Inflammatory macrophage treated with lipopolysaccharide for 4 hours (primary cell): ENCODE measurements around the gene SARM1.
"Not testable (repeated sequence)": the region's sequence is repeated elsewhere in the genome, so short reads cannot be mapped to it uniquely, and the experiment has no call there.

ENCODE experiments used
- DNase-seq: peaks from one replicate; pipeline ENCODE4 v3.0.0-alpha.2; 2020

SARM1 gene

DNA sequence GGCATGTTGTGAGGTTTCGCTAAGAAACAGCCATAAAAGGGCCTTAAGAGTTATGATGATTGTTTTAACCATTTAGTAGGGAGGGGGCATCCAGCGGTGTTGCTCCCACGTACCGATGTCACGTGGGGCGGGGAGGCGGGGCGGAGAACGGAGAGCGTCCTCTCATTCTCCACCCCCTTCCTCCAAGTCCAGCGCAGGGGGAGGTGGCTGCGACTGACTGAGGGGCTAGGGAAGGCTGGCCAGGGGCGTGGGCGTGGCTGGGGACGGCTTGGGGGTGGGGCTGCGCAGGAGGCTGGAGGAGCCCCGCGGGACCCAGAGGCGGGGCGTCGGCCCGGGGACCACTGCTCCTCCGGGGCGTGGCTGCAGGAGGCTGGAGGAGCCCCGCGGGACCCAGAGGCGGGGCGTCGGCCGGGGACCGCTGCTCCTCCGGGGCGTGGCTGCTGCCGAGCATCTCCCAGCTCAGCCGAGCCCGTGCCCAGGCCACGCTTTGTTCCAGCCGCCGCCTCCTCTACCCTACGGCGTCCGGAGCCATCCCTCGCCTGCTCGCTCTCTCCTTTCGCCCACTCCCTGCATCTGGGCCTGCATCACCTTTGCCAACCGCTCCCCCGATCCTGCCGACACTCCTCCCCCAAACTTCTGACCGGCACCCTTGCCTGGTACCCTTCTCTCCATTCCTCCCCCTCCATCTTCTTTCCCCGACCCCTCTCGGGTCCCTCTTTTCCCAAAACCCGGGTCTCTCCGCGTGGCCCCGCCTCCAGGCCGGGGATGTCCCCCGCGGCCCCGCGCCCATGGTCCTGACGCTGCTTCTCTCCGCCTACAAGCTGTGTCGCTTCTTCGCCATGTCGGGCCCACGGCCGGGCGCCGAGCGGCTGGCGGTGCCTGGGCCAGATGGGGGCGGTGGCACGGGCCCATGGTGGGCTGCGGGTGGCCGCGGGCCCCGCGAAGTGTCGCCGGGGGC is at the start of gene SARM1:
Gene SARM1 (plus strand): TSS at position 450 of the 958 bp plus-strand sequence. CDS start 339 bp downstream, at position 789.
- DNase-seq = no peak

DNA sequence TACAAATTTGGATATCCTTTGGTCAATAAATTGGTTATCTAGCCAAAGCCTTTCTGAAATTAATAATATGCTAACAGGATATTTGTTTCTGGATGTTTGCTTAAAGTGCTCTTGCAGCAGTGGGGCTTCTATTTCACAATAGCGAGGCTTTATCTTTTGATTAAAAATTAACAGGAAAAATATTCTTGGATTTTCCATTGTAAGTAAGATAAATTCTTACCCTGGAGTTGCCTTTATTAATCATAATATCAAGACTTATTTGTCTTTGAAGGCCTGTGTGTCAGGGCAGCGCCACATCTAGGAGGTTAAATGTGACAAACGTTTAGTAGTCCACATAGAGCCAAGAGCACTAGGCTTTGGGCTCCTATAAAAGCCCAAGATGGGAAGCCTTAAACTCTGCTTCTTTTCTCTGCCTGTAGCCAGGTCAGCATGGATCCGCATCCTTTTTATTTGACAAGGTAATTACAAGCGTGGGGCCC is 47.2 kb upstream of the SARM1 start:
- no peak for DNase-seq

DNA sequence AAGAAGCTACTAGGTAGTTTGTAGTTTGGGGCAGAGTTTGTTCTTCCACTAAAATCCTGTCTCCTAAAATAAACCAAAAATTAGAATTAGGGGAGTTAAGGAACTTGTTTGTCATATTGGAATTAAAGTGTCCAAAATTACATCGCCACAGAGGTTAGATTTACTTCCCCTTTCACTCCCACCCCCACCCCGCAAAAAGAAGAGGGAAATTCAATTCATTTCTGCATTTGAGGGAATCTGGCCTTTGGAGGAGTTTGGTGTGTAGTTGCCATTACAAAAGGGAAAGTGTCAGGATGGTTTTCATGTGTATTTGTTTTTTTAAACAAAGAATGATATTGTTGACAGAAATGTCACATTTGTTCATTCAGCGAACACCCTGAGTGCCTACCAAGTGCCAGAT is 46.7 kb upstream of the SARM1 start:
- peak; percentile 54 for DNase-seq

DNA sequence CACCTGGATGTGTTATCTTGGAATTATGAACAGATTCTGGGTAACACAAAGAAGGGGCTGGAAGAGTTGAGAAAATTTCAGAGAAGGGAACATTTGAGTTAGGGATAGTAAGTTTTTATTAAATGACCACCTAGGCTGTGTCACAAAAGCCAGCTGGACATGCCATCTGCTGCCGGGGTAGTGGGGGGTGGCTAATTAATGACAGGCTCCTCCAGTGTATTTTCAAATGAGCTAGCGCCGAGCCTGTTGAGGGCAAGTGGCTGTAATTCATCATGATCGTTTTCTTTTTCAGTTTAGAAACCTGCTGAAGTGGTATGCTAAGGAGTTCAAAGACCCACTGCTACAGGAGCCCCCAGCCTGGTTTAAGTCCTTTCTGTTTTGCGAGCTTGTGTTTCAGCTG is 46.3 kb upstream of the SARM1 start:
- DNase-seq = no peak

DNA sequence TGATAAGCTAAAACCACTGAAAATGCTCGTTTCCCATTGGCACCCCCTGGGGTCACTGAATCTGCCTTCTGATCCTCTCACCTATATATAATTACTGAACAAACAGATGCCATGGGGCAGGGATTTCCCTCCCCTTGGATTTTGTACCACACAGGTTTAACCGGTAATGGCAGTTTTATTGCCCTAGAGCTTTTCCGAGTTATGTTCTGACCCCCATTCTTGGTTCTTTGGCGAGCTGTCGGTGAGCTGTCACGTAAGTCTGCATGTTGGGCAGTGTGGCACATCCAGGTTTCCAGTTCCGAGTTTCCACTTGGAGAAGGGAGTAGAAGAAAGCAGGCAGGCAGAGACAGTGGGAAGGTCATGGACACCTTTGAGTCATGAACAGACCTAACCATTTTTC is 45.4 kb upstream of the SARM1 start:
- no peak for DNase-seq

DNA sequence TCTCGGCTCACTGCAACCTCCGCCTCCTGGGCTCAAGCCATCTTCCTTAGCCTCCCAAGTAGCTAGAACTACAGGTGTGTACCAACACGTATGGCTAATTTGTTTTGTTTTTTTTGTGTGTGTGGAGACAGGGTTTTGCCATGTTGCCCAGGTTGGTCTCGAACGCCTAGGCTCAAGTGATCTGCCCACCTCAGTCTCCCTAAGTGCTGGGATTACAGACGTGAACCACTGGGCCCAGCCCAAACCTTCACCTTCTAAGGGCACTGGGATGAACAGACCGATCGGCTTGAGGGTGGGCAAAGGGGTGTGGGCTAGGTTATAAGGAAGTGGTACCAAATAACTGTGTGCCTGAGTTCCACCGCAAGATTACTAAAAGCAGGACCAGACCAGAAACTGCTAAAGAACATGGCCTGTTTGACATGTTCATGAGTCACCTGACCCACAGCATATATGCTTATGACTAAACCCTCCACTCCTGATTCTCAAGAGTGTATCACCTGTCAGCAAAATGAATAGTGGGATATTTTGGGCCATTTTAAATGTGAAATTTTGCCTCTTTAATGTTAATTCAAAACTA is 44.4 kb upstream of the SARM1 start:
- DNase-seq = no peak

DNA sequence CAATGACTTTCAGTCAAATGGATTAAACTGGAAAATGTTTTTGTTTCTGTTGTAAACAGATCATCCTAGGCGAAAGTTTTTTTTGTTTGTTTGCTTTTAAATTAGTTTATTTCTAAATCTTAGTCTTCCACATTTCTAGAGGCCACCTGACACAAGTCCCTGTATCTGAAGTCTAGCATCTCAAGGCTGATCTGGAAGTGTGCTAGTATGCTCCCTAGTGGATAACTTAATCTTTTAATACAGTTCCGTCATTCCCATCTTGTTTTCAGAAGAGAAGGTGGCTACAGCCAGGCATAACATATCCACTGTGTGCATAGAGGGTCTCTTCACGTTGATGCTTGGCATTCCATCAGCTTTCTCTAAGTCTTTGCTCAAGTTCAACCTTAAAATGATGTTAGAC is 43.8 kb upstream of the SARM1 start:
- DNase-seq = no peak

DNA sequence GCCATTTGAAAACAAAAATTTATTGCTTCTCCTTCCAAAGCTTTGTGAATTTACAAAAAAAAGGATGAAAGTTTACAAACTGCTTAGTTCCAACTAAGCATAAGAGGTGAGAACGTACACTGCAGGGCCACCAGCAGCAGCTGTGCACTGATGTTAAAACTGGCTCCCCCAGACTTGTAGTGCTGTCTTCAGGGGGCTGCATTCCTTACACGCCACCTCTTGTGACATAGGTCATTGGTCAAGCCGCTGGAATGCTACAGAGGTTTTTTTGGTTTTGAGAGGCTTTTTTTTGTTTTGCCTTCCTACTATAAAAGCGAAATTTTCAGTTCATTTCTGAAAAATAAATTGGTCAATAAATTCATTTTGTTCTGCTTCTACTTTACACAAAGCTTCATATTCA is 43.2 kb upstream of the SARM1 start:
- no peak for DNase-seq

DNA sequence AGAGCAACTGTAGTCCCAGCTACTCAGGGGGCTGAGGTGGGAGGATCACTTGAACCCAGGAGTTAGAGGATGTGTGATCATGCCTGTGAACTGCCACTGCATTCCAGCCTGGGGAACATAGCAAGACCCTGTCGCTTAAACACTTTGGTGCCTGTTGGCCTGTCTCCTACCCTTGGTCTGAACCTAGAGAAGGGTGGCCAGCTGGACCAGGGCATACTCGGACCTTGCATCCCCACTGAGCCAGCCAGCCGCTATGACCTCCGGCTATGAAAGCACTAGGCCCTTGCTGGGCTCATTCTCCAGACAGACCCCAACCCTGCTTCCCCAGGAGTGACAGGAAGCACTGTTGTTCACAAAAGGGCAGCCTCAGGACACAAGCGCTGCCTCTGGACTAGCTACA is 40.8 kb upstream of the SARM1 start:
- DNase-seq = no peak

DNA sequence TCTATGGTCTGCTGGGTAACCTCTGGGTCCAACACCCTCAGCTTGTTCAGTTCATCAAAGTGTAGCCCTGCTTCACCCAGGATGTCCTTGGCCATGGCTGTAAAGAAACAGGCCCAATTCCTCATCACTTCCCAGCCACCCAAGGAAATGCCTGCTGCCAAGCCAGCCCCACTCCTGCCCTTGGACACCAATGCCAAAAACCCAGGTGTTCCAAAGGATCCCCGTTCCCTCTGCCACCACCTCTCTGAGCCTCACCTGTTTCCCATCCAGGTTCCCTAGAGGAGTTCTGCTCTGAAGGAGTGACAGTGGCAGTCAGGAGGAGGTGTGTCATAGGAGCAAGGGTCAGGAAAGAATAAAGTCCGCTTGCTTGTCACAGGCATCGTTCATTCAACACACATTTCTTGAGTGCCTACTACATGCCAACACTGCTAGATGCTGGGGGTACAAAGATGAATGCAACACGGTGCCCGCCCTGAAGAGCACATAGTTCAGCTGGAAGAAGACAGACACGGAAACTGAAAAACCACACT is 39.5 kb upstream of the SARM1 start:
- no peak for DNase-seq

DNA sequence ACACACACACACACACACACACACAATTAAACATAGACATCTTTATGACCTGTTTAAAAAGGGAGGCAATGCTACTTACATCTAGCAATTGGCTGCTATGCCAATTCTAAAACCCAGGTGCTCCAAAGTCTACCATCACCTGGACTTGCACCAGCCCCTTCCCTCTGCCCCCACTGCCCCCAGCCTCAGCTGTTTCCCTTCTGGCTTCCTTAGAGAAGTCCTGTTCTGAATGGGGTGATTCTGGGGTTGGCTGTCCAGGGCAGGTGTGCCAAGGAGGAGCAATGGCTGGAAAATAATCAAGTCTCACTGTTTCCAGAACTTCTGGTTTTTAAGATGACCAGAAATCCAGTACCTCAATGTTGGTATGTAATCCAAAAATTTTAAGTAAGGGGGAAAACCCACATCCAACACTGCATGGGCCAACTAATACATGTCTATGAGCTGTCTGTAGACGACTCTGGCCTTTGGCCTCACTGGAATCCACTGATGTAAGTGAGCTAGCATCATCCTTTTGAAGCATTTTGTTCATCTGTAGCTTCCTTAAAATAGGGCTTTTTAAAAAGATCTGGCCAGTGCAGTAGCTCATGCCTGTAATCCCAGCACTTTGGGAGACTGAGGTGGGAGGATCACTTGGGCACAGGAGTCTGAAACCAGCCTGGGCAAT is 38.3 kb upstream of the SARM1 start:
- no peak for DNase-seq

DNA sequence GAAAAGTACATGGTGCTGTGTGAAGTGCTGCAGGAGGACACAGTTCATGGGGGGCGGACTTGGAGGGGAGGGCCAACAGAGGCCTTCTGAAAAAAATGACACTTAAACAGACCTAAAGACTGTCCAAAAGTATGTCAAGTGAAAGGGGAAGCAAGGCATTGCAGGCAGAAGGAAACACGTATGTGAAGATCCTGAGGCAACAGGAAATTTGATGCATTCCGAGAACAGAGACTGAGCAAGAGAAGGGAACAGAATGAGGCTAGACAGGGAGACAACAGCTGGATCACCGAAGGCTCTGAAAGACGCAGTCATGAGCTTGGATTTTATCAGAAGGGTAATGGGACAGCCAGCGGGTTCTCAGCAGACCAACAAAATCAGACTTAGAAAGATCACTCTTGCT is 37.3 kb upstream of the SARM1 start:
- DNase-seq = peak; percentile 69

DNA sequence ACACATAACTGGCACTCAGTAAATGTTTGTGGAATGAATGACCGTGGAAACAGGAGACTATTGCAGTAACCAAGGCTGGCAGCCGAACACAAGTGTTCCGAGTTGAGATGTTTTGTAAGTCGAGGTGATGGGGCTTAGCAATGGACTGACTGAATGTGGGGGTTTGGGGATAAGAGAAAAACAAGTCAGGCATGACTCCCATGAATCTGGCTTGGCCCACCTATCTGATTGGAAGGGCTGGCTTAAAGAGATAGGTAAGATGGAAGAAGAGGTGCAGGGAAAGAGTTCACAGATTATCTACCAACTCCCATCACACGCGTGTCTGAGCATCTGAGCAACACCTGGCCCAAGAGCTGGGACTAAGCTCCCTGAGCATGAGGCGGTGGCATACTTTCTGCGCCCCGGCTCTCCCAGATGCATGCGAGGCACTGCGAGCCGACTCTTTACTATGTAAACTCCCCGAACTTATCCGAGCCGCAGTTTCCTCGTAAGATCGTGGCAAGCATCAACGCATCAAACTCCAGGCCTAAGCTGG is 36.8 kb upstream of the SARM1 start:
- DNase-seq = no peak

DNA sequence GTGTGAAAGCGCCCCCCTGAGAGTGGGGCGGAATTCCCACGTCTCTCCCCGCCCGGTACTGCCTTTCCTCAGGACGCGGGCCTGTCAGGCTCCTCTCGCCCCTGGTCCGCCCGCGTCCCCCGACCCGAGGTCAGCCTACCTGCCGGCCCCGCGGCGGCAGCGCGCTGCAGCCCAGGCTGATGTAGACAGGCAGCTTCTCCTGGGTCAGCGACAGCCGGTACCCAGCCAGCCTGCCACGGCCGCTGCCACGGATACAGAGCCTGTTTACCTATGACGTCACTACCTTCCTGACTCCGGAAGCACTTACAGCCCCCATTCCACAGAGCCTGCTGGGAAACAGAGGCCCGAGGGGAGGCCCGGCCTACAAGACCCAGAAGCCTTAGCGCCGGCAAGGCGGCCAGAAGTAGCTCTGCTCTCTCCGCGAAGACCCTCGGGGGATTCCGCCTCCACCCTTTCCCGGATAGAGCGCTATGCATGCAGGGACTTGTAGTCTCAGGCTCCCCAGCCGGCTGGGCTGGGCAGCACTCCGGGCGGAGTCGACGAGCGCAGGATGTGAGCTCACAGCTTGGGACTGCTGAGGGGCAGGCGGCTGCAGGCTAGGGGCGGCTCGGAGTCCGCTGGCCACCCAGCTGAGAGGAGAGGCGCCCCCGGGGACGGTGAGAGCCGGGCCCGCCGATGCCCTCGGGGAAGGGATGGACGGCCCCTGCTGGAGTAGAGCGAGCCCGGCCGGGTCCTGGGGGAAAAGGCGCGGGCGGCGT is 36.1 kb upstream of the SARM1 start, which contains the start of the genes IFT20 and TNFAIP1:
Gene IFT20 (minus strand): TSS at position 272 of the 758 bp plus-strand sequence. CDS start 3,487 bp downstream, outside the sequence.
Gene TNFAIP1 (plus strand): TSS at position 561 of the 758 bp plus-strand sequence. CDS start 3,761 bp downstream, outside the sequence.
- DNase-seq = peak; percentile 100

DNA sequence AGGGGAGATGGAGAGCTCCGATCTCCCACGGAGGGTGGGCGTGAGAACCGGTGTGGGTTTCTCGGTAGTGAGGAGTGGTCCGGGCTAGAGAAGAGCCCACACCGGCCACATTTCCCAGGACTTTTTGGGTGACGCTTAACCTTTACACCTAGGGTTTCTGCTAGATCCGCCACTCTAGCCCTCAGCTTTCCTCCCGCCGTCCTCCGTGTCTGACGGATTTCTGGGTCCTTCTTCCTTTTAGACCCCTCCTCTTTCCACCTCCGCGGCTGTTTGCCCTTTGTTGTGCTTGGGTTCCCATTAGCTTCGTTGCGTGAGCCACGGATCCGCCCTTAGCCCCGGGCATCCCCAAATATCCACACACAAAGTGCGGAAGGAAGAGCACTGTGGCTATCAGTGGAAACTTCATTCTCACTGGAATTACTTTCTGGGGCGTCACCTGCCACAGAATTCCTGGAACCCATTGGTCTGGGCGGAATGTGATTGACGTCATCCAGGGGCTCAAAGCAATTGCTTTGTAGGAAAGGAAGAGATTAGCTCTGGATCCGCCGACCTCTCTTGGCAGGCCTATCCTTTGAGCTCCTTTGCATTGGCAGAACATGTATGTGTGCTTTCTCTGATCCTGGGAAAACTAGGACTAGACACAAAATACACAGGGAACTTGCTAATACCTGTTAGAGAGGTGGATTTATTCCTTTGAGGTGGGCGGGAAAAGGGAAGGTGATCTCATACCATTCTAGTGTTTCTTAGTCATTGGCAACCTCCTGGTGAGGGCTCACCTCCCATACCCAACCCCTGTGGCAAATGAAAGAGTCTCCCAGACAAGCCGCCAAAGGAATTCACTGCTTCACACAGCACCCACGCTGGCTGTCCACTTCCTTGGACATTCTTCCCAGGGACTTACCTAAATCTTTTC is 35.3 kb upstream of the SARM1 start:
- peak; percentile 42 for DNase-seq

DNA sequence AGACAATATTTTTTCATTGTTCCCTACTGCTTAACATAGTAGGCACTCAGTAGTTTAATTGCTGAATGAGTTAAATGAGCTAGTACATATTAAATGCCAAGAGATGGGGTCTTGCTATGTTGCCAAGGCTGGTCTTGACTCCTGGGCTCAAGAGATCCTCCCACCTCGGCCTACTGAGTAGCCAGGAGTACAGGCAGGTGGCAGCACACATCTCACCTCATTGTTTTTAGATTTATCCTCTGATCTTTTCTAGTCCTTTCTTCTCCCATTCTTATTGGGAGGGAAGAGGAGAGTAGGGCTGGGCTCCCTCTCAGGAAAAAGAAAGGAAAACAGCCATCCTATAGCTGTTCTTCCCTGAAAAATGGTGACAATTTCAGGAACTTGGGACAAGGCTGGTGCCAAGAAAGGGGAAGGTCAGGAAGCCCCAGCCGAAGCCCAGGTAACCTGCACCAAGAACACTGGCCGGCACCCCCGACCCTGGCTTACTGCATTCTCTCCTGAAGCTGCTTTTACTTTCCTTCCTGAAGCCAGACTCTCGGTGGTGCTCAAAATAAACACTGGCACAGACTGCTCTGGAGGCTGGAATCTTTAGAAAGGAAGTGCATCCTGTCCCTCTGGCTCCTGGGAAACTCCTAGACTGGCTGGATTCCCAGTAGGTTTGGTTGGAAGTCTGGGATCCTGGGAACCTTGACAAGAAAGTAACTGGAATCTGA is 33.3 kb upstream of the SARM1 start:
- DNase-seq = no peak

DNA sequence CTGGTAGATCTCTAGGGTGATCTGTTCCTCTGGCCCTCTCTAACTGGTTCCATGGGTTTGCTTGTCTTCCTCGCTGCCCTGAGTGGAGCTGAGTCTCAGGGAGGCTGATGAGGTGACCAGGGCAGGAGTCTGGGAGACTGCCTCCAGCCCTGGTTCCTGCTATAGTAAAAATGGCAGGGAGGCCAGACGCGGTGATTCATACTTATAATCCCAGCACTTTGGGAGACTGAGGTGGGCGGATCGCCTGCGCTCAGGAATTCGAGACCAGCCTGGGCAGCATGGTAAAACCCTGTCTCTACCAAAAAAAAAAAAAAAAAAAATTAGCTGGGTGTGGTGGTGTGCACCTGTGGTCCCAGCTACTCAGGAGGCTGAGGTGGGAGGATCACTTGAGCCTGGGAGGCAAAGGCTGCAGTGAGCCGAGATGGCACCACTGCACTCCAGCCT is 32.7 kb upstream of the SARM1 start:
- DNase-seq = not testable (repeated sequence)

DNA sequence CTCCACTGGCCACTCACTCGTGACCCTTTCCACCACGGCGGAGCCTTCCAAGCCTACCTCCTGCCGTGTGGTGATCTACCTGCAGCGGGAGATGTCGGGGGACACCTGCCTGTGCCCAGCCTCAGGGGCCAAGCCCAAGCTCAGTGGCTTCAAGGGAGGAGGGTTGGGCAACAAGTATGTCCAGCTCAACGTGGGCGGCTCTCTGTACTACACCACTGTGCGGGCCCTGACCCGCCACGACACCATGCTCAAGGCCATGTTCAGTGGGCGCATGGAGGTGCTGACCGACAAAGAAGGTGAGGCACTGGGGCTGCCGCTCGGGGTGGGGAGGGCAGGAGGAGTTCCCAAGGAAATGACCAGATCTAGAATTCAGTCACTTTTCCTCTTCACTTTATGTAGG is 32.1 kb upstream of the SARM1 start:
- DNase-seq = no peak

DNA sequence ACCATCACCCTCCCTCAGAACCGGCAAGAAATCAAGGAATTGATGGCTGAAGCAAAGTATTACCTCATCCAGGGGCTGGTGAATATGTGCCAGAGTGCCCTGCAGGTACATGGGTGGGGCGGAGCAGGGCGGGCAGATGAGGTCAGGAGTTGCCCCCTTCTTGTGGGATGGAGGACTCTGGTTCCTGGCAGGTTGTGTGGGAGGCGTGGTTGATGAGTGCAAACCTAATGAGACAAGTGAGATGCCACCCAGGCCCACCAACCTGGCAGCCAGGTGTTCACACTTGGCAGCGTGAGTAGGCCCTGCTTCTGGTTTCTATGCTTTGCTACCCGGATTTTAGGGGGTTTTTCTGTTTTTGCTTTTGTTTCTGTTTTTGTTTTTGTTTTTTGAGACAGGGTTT is 31.1 kb upstream of the SARM1 start:
- DNase-seq = no peak

DNA sequence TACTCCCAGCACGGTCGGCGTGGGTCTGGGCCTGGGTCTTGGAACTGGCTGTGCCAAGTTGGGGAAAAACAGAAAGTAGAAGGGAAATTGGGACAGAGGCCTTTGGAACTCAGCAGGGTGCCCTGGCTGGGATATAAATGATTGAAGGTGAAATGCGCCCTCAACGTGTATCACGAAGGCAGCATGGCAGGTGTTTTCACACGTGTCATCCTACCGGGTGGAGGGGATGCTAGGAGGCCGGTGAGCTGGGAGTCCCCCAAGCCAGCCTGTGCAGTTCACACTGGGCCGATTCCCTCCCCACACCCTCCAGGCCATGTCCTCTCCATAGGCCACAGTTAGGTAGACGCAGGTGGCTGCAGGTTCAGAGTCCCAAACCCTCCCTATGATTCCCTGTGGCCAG is 30.0 kb upstream of the SARM1 start:
- DNase-seq = no peak
